Muscle of arm (tissue), 14 donors: ENCODE measurements around the gene SCG3. TPM values are rescaled to one million over a fixed set of nuclear protein-coding genes. Genes with fewer than 3 reads are reported as not detected.
A peak's percentile ranks its signal among the peaks of the same experiment; 100 is the strongest.
"Not testable (repeated sequence)": the region's sequence is repeated elsewhere in the genome, so short reads cannot be mapped to it uniquely, and the experiment has no call there.

Experiments used
- DNase-seq: peaks from one replicate; pipeline ENCODE4 v3.0.0-alpha.2; 2013
- long read RNA-seq, 11 donors: transcript quantifications; one replicate each; lab custom pipeline, GENCODE V29; 2026
- polyA plus RNA-seq, 12 donors: library from polyadenylated mRNA; unstranded; fragments of 120-200 nt; gene quantifications; one replicate each; pipeline ENCODE4 v1.2.1, GENCODE V29; 2013; ENCODE audit not compliant: insufficient read length in 12 of 12

Gene SCG3
- 1 to 10 TPM in 2 of 12 donors, under 1 TPM in 7, not detected in 3; 0.07 to 1.7 (median 0.48) TPM for polyA plus RNA-seq
- long read RNA-seq, donor 1, partial matches to known transcripts: 13 of 15 reads
- long read RNA-seq, donor 1, other reads (novel, unspliced or antisense): 0 of 15 reads
- long read RNA-seq, donor 2, partial matches to known transcripts: 0 of 1 reads
- long read RNA-seq, donor 2, other reads (novel, unspliced or antisense): 0 of 1 reads
- long read RNA-seq, donor 3, partial matches to known transcripts: 0 of 1 reads
- long read RNA-seq, donor 3, other reads (novel, unspliced or antisense): 0 of 1 reads
- long read RNA-seq, donor 4: 0 reads
- long read RNA-seq, donor 5: 0 reads
- long read RNA-seq, donor 6: 0 reads
- long read RNA-seq, donor 7: 0 reads
- long read RNA-seq, donor 8: 0 reads
- long read RNA-seq, donor 9: 0 reads
- long read RNA-seq, donor 10: 0 reads
- long read RNA-seq, donor 11: 0 reads

DNA sequence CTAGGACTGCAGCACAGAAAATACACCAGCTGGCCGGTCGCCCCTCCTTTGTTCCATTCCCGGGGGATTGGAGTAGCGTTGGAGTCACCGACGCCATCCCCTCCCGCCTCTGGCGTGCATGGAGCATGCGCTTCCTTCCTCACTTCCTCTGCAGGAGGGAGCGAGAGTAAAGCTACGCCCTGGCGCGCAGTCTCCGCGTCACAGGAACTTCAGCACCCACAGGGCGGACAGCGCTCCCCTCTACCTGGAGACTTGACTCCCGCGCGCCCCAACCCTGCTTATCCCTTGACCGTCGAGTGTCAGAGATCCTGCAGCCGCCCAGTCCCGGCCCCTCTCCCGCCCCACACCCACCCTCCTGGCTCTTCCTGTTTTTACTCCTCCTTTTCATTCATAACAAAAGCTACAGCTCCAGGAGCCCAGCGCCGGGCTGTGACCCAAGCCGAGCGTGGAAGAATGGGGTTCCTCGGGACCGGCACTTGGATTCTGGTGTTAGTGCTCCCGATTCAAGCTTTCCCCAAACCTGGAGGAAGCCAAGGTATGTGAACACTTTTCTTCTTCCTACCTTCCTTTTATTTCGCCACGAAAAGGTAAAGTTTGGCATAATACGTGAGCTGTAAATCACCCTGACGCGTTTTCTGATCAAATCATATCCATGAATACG is at the start of gene SCG3:
TSS of gene SCG3 (plus strand) at position 201 of the 661 bp plus-strand sequence. CDS start at position 454, 253 bp downstream.
- peak; percentile 78 for DNase-seq

DNA sequence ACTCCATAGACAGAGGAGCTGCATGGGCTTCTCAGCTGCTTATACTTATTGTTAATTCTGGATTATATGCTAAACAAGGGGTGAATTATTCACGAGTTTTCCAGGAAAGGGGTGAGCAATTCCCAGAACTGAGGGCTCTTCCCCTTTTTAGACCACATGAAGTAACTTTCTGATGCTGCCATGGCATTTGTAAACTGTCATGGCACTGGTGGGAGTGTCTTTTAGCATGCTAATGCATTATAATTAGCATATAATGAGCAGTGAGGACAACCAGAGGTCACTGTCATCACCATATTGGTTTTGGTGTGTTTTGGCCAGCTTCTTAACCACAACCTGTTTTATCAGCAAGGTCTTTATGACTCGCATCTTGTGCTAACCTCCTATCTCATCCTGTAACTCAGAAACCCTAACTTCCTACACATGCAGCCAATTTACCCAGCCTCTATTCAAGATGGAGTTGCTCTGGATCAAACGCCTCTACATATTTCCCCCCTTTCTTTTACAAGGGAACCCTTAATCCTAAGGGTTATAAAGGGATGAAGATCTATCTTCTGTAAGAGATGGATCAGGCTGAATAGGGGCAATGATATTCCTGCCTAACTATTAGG is 46.6 kb upstream of the SCG3 start:
- DNase-seq: no peak

DNA sequence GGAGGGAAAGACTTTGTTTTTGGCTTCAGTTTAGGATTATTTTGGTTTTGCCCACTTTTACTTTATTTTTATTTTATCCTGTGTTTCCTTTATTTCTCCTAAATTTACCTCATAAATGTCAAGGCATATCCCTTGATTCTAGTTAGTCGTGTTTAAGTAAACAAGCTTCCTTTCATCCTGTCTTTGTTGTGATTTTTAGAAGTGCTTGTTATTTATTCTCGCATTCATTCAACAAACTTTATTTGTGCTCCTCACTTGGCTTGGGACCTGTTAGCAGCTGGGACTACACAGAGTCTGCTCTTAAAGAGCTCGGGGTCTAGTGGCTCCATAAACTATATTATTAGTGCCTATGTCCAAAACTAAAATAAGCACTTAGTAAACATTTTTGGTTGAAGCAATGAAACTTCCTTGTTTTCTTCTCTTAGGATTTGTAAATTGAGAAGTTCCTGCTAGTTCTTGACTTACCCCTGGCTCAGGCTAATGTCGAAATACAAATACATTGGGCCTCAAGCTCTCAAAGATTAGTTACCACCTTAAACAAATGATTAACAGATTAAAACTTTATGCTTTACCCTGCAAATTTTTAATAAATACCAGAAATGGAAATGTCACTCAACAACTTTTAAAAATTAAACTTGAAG is 39.7 kb upstream of the SCG3 start:
- no peak for DNase-seq

DNA sequence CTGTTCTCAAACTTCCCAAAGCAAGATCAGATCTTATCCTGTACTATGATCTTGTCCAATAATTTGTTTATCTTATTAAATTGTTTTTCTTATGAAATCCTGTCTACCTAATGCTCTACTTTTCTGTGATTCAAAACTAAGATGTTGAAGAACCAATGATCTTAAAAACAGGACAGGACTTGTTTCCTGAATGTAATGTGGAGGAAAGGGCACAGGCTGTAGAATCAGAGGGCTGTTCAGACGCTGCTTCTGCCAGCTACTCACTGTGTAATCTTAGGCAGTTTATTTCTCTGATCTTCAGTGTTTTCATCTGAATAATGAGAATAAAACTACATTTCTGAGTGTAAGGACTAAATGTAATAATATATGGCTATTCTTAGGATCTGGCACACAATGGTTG is 38.6 kb upstream of the SCG3 start:
- no peak for DNase-seq

DNA sequence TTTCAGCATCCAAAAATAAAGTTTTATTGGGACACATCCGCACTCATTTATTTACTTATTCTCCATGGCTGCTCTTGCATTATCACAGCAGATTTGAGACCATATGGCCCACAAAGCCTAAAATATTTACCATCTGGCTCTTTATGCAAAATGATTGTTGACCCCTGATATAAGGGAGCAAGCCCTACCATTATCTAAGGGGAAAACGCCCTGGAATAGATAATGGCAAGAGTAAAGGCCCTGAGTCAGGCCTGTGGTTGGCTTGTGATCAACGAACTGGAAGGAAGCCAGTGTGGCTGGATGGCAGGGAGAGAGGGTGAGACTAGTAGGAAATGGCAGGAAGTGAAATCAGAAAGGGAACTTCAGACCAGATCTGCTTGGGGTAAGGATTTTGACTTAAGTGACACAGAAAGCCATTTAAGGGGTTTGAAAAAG is 34.2 kb upstream of the SCG3 start:
- DNase-seq: peak; percentile 20

DNA sequence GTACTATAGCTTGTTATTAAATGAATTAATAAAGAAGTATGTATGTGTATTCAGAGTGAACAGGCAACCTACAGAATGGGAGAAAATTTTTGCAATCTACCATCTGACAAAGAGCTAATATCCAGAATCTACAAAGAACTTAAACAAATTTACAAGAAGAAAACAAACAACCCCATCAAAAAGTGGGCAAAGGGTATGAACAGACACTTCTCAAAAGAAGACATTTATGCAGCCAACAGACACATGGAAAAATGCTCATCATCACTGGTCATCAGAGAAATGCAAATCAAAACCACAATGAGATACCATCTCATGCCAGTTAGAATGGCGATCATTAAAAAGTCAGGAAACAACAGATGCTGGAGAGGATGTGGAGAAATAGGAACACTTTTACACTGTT is 33.2 kb upstream of the SCG3 start:
- DNase-seq: not testable (repeated sequence)

DNA sequence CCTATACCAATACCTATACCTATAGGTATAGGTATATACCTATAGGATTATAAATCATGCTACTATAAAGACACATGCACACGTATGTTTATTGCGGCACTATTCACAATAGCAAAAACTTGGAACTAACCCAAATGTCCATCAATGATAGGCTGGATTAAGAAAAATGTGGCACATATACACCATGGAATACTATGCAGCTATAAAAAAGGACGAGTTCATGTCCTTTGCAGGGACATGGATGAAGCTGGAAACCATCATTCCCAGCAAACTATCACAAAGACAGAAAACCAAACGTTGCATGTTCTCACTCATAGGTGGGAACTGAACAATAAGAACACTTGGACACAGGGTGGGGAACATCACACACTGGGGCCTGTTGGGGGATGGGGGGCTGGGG is 32.7 kb upstream of the SCG3 start:
- not testable (repeated sequence) for DNase-seq

DNA sequence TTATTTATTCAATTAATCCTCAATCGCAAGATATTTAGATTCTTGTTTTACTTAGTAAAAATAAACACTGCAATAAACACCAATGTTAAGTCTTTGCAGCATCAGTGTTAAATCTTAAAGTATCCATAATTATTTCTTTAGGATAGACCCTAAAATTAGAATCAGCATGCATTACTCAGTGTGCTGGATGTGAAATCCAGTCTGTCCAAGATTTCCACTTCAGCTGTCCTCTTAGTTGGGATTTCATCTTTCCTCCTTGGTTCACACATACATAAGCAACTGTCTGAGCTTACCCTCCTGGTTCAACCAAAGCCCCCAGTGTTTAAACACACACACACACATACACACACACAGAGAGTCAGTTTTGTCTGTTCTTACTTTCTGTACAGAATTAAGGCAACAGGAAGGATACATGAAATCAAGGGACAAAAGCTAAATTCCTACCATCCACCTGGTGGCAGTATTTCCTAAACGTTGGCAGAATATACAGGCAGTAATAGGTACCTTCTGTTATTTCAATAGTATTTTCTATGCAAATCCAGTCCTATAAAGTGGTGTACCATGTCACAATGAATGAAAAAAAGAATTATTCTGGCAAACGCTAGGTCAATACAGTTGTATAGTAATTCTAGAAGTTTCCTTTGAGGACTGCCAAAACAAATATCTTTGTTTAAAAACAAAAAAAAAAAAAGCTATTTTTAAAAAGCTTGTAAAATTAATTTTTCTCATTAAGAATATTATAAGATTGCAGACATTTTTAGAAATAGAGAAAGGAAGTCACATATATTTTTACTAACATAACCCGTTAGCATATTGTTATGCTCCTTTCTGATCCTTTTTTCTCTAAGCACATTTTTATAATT is 31.4 kb upstream of the SCG3 start:
- peak; percentile 73 for DNase-seq

DNA sequence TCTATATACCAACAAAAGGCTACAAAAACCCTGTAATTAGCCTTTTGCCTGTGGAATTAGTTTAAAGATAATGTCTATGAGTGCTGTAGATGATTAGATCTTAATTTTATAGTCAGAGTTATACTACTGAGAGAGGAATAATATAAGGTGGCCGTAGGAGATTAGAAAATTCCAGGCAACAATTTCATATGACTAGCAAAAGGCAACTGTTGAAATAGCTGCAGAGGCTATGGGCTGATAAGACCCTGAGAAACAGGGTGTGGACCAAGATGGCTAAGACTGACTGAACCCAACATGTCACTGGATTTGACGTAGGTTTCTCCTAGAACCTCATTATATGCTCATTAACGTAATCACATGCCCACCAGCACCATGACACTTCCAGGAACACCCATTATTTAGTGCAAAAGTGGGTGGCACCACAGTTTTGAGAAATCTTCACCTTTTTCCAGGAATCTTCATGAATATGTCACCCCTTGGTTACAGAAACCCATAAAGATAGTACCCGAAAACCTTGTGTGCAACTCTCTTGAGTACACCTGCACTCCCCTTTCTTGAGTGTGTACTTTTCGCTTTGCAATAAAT is 29.1 kb upstream of the SCG3 start:
- DNase-seq: no peak

DNA sequence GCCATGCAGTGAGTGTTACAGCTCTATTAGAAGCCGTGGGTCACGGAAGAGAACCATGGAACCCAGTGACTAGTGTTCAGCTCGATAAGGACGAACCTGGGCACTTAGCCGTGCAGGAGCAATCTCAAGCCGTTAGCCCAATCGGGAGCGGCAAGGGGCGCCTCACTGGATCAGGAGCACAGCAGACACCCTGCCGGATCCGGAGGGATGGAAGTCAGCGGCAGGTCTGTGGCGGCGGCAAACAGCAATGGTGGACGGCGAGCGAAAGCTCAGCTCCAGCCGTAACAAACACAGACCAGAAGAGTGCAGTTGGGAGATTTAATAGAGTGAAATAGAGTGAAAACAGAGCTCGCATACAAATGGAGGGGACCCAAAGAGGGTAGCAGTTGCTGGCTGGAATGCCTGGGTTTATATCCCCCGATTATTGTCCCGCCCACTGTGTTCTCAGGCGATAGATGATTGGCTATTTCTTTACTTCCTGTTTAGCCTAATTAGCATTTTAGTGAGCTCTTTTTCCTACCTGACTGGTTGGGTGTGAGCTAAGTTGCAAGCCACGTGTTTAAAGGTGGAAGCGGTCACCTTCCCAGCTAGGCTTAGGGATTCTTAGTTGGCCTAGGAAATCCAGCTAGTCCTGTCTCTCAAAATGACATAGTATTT is 25.8 kb upstream of the SCG3 start:
- not testable (repeated sequence) for DNase-seq

DNA sequence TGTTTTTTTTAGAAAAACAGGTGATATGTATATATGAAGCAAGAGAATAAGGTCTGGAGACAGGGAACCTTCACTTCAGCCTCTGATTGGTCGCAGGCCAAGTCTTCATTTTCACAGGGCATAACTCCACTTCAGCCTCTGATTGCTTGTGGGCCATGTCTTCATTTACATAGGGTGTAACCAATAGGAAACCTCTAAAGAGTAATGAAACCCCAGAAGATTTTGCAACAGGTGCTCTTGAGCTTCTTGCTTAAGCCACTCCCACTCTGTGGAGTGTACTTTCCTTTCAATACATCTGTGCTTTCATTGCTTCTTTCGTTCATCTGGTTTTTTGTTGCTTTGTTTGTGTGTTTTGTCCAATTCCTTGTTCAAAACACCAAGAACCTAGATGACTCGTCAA is 22.6 kb upstream of the SCG3 start:
- no peak for DNase-seq

DNA sequence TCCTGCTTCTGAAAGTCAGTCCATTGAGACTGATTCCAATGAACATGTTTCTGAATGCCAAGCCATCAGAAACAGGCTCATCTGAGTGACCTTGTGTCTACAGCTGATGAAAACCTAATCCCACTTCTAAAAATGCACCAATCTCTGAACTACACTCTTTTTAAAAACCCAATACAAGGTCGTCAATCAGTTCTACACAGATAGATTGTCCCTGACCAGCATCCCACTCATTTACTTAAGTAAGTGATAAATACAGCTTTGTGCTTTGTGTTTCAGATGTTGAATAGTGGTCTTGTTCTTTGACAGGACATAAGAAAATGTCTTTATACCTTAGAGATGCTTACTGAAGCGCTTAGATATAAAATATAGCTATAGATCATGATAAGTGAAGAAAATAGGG is 20.2 kb upstream of the SCG3 start:
- DNase-seq: no peak

DNA sequence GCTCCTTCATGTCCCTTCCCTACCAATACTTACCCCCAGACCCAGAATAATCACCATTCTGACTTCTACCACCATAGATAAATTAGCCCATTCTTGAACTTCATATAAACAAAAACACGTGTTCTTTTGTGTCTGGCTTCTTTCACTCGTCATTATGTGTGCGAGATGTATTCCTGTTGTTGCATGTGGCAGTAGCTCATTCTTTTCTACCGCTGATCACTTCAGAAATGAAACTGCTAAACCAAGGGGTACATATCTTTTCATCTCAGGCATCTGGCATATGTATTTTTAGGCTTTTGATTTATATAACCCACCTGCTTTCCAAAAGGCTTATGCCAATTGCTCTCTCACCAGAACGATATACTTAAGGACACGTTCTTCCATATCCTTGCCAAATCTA is 13.8 kb upstream of the SCG3 start:
- no peak for DNase-seq

DNA sequence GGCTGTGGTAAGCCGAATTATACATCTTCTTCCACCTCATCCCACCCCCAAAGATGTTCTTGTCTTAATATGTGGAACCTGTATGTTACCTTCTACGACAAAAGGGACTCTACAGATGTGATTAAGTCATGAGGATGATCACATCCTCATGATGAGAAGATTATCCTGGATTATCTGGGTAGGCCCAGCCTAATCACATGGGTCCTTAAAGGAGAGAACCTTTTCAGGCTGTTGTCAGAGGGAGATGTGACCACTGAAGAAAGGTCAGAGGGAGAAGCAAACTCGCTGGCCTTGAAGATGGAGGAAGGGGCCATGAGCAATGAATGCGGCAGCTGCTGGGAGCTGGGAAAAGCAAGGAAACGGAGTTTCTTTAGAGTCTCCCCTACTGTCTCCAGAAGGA is 12.9 kb upstream of the SCG3 start:
- no peak for DNase-seq

DNA sequence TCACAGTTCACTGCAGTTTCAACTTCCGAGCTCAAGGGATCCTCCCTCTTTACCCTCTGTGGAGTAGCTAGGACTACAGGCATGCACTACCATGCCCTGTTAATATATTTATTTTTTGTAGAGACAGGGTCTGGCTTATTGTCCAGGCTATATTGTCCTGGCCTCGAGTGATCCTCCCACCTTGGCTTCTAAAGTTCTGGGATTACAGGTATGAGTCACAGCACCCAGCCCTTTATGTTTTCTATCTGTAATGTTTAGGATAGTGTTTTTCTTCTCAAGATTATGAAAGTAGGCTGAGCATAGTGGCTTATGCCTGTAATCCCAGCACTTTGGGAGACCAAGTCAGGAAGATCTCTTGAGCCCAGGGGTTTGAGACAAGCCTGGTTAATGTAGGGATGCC is 11.9 kb upstream of the SCG3 start:
- DNase-seq: no peak

DNA sequence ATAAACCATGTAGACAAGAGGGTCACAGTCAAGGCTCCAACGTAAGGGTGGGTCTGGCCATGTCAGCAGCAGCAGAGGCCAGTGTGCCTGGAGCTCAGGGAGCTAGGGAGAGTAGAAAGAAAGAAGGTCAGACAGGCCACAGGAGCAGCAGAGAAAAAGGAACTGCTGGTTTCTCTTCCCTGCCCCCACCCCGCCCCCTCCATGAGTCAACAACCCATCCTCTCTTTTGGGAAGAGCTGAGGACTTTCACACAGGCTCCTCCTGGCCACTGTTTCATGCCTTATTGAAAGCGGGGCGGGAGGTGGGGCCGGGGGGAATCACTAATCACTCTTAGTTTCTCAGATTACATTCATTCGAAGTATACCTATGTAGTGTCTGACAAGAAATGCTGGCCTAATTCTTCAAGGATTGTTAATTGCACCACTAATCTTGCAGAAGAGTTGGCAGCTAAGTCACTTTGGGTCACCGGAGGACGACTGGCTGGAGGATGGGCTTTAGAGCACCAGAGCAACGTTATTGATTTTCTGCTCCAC is 9.1 kb upstream of the SCG3 start:
- no peak for DNase-seq

DNA sequence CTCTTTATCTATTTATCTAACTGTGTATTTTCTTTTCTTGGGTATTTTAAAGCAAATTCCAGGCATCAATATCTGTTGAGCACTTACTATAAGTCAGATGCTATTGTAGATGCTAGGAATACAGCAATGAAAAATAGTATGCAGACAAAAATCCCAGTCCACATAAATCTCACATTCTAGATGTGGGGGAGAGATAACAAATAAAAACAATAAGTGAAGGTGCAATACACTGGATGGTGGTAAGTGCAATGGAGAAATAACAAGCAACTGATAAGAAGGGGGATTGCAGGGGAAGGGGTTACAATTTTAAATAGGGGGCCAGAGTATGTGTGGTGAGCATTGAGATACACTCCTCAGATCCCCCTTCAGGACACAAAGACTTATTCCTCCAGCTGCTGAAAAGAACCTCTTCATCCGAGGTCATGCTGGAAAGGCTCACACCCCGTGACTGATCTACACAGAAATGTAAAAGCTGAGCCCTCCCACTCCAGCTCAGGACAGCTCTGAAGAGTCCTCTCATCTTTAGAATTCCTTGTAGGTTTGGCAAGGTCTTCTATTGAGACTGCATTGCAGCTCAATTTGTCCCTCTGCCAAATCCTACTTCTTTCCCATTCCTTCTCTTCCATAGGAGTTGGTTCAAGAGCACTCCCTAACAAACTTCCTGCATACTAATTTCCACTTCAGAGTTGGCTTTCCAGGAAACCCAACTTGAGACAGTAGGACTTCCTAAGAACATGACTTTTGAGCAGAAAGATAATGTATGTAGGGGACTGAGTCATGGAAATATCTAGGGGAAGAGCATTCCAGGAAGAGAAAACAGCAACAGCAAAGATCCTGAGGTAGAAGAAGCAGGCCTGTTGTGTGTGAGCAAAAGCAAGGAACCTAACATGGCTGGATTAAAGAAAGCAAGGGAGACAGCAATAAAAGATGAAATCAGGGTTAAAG is 8.1 kb upstream of the SCG3 start:
- no peak for DNase-seq

DNA sequence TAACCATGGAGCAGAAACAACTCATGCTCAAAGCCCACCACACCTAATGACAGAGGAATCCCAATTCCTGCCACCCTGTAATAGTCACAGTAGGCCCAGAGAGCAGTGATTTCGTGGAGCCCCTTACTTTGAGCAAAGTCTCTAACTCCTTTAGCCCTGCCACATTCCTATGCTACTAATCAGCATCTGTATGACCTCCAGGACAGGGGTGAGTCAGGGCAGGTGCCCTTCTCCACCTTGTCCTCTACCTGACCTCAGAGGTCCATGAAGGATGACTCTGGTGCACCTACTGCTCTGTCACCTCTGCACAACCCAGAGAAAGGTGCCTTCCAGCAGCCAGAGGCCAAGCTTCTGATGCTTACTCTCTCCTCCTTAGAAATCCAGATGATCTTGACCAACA is 6.1 kb upstream of the SCG3 start:
- DNase-seq: no peak

DNA sequence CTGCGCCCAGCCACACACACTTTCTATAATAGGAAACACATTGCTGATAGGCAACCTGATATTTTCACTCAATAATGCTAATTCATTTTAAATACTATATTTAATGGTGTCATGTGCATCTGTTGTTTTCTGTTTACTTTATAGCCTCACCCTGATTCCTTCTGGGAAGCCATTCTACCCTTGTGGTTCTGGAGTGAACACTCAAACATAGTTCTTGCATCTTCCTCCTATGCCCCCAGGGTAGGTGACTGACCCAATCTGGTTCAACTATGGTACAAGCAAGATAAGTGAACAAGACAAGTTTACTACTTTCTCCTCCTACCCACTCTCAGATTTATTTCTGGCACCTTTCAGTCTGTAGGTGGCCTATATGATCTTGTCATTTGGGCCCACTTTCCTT is 4.3 kb upstream of the SCG3 start:
- no peak for DNase-seq
